GM12864 (cell line): ENCODE measurements around the gene LCN6.
A peak's percentile ranks its signal among the peaks of the same experiment; 100 is the strongest.

ENCODE experiments used
- DNase-seq: peaks from one replicate; pipeline ENCODE4 v3.0.0-alpha.2; 2011; ENCODE audit warnings: low read depth
- H3K4me3 ChIP-seq: 2 replicates; pipeline ENCODE4 v1.5.1; 2011; ENCODE audit warnings: mild to moderate bottlenecking, low read depth, low read length, control low read depth
- TF ChIP-seq, protein P1 (sequence below): IDR thresholded peaks from 2 replicates; pipeline ENCODE4 v1.5.1; 2011; ENCODE audit warnings: low read depth, mild to moderate bottlenecking, moderate library complexity, low read length, control low read depth, inconsistent platforms; ENCODE audit errors: missing control alignments

LCN6 gene

DNA sequence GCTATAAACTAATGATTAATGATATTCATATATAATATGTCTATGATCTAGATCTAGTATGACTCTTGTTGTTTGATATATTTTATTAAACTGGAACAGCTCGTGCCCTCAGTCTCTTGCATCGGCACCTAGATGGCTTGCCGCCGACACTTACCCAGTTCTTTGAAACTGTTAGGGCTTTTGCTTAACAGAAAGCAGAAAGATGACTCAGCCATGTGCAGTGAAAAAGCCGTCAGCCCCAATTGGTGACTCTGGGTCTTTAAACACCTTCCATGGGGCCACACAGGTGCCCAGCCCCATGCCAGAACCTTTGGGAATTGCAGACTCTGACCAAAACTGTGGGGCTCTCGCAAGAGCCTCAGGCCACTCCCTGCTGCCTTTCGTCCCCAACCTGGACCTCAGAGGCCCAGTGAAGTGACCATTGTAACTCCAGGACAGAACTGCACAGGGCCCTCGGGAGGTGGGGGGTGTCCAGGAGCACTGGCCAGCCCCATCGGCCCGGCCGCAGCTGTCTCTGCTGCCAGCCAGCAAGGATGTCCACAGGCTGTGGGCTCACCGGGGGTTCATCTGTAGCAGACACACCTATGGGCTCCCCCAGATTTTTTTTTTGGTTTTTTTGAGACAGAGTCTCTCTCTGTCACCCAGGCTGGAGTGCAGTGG is 13.4 kb downstream of the LCN6 start:
- DNase-seq = no peak
- TF ChIP-seq, protein P1, sequence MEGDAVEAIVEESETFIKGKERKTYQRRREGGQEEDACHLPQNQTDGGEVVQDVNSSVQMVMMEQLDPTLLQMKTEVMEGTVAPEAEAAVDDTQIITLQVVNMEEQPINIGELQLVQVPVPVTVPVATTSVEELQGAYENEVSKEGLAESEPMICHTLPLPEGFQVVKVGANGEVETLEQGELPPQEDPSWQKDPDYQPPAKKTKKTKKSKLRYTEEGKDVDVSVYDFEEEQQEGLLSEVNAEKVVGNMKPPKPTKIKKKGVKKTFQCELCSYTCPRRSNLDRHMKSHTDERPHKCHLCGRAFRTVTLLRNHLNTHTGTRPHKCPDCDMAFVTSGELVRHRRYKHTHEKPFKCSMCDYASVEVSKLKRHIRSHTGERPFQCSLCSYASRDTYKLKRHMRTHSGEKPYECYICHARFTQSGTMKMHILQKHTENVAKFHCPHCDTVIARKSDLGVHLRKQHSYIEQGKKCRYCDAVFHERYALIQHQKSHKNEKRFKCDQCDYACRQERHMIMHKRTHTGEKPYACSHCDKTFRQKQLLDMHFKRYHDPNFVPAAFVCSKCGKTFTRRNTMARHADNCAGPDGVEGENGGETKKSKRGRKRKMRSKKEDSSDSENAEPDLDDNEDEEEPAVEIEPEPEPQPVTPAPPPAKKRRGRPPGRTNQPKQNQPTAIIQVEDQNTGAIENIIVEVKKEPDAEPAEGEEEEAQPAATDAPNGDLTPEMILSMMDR = no peak
- H3K4me3 ChIP-seq = no peak overlapping the region

DNA sequence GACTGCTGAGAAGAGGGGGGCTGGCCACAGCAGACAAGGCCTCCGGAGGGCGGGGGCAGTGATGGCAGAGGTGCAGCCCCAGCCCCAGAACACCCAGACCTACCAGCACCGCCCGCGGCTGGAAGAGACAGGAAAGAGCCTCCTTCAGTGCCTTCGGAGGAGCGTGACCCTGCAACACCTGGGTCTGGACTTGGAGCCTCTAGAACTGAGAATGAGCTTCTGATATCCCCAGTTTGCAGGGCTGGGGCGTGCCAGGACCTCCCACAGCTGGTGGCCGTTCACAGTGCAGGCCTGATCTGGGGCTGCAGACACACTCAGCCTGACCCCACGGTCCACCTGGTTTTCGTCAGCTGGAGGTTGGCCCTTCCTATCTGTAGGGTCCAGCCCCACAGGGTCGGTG is 14.7 kb downstream of the LCN6 start:
- H3K4me3 ChIP-seq = no peak overlapping the region
- TF ChIP-seq, protein P1 = no peak
- DNase-seq = no peak

DNA sequence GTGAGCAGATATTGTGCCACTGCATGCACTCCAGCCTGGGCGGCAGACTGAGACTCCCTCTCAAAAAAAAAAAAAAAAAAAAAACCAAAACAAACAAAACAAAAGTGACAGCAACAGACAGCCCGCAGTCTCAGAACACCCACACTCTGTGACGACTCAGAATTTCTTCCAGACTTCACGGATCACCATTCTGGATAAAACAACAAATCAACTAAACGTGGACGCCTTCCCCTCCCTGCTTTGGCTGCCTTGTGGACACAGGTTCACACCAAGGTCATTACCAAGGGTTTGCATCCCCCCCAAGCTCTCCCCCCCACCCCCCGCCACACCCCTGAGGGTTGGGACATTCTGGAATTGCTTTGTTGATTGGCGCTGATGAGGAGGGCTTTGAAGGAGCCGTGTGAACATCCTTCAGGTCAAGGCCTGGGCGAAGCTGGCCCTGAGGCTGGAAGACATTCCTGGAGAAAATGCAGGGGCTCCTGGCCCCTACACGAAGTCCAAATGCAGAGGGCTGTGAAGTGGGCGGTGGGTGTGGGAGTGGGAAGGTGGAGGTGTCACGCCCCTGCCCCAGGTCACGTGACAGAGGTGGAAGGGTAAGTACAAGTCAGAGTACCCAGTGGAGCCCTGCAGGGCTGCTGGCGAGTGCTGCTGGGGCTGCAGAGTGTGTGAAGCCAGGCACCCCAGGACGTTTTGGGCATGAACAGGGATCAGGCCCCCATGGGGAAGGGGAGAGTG is 15.7 kb downstream of the LCN6 start:
- DNase-seq = no peak
- H3K4me3 ChIP-seq = no peak overlapping the region
- TF ChIP-seq, protein P1 = no peak

DNA sequence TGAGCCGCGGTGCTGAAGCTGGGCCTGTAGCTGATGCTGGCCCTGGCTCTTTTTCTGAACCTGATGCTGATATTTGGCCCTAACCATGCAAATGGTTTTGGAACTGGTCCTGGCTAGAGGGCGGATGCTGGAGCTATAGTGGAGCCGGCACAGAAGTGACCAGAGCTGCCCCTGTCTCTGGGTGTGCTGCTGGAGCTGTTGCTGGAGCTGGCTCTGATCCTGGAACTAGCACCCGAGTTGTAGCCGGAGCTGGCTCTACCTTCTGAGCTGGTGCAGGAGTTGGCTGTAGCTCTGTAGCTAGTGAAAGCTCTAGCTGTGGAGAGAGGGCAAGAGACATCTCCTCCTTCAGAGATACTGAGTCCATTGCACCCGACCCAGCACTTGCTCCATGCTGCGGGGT is 18.4 kb downstream of the LCN6 start:
- TF ChIP-seq, protein P1 = no peak
- no peak overlapping the region for H3K4me3 ChIP-seq
- no peak for DNase-seq

DNA sequence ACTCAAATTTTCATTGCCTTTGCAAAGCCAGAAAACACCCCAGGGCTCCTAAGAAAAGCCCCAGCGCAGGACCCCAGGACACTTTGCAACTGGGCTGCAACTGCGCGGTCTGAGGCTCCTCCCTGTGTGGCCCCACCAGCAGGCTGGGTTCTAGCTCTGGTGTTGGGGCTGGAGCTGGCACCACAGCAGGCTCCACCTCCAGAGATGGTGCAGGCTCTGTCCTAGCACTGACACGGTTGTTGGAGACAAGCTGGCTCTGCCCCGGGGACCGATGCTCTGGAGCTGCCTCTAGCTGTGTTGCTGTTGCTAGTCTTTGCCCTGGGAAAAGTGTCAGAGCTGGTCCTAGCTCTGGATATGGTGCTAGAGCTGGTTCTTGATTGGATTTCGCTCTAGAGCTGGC is 19.2 kb downstream of the LCN6 start:
- H3K4me3 ChIP-seq = peak overlapping the region; percentile 93
- TF ChIP-seq, protein P1 = no peak
- DNase-seq = no peak

DNA sequence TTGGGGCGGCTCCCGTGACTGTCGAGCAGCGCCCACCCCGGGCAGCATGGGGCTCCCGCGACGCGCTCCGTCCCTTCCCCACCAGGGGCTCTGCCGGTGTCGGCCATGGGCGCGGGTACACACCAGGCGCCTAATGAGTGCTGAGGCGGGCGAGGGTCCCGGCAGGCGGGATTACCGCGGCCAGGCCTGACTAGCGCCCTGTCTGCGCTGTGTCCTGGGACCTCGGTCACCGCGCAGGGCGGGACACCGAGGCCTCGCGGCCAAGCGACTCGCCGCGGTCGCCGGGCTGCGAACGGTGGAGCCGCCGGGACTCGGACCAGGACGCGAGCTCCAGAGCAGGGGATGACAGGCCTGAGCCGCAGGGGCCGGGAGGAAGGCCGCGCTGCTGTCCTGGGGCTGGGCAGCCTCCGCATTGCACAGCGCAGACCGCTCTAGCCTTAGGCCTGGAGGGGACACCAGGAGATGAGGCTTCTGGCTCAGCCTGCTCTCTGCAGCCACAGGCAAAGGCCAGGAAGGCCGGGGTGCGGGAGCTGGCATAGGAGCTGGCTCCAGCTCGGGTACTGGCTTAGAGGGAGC is 19.7 kb downstream of the LCN6 start:
- TF ChIP-seq, protein P1 = no peak
- no peak for DNase-seq
- H3K4me3 ChIP-seq = peak overlapping the region; percentile 93
